Pancreas (tissue), 10 donors: ENCODE results near the gene MYPN. TPM values are rescaled to one million over a fixed set of nuclear protein-coding genes. Genes with fewer than 3 reads are reported as not detected.

Source experiments
- ATAC-seq, 4 donors: fragments of 200-7000 bp; cut with Tn5 transposase; one replicate each; pipeline versions ENCODE4 v1.8.0 to v1.9.1; 2020; ENCODE audit warnings: mild to moderate bottlenecking in 4 of 4, moderate library complexity in 4 of 4
- DNase-seq, 6 donors: peaks; one replicate each; pipeline ENCODE4 v3.0.0-alpha.2; 2020
- FAIRE-seq: peaks from 2 replicates; lab custom pipeline; 2012; peaks lifted over from hg19 to GRCh38; lab: Jason Lieb, UNC
- H3K27ac ChIP-seq, 4 donors: fragments of 200-600 bp; sonication (generic); 1 replicate in 3 of 4; 2 replicates in 1 of 4; pipeline versions ENCODE4 v1.5.0 to v1.8.0; 2020
- H3K27me3 ChIP-seq, 4 donors: fragments of 200-600 bp; one replicate each; pipeline ENCODE4 v1.8.0; 2021
- H3K36me3 ChIP-seq, 3 donors: fragments of 200-600 bp; sonication (generic) in 1 of 3; one replicate each; pipeline versions ENCODE4 v1.5.0 to v1.8.0; 2020 to 2021
- H3K4me1 ChIP-seq, 3 donors: fragments of 200-600 bp; one replicate each; pipeline ENCODE4 v1.8.0; 2021
- H3K4me3 ChIP-seq, 4 donors: fragments of 200-600 bp; sonication (generic) in 2 of 4; one replicate each; pipeline versions ENCODE4 v1.5.0 to v1.8.0; 2020 to 2021
- H3K9me3 ChIP-seq, 4 donors: fragments of 200-600 bp; one replicate each; pipeline ENCODE4 v1.8.0; 2021
- CTCF ChIP-seq, 4 donors: fragments of 200-600 bp; sonication (generic) in 3 of 4; IDR thresholded peaks; one replicate each; pipeline versions ENCODE4 v1.5.0 to v1.8.0; 2021; ENCODE audit warnings: antibody characterized with exemption in 4 of 4
- WGBS, 2 donors: extraction: QIAGEN DNeasy Blood & Tissue Kit; methylation state at CpG; one replicate each; pipeline ENCODE4 v1.1.7; 2013; 5-methylcytosine and 5-hydroxymethylcytosine counted together
- intact Hi-C, 3 donors: fragments of 100-400 bp; cut with DNase I; formaldehyde crosslinking; loops; one replicate each; pipeline versions ENCODE4 v1.11.1 to v1.14.2; 2022
- polyA plus RNA-seq, 2 donors: library from polyadenylated mRNA; stranded (reverse); fragments of 200-250 nt; gene quantifications; one replicate each; pipeline ENCODE4 v1.2.3, GENCODE V29; 2013
- total RNA-seq, 6 donors: library from RNA; stranded (reverse); fragmentation: NEBNext Ultra II Directional in 4 of 6; extraction: Animal tissue kit (Norgen Biotek cat#: 25700) in 4 of 6; gene quantifications; one replicate each; pipeline versions ENCODE4 v1.2.1 to v1.2.4, GENCODE V29; 2021 to 2023
- donor health status: healthy with polysubstance abuse.
- donor health status: DM: no; HTN: no; CAD: no; lungs with moderate emphysema.
- donor health status: DM: no; HTN: no; CAD: no.
- donor health status: control.
- donor health status: control.
- donor health status: Bipolar disorder and iron deficiency.
- donor health status: DM: yes; HTN: yes; CAD: no.
- donor health status: DM: no; HTN: no; CAD: no.
- donor health status: DM: no; HTN: no; CAD: no.
- donor health status: DM: yes; HTN: yes; CAD: no.

The MYPN gene
- total and polyA plus RNA-seq, 8 donors = 0.16 to 0.83 (median 0.37) TPM

DNA sequence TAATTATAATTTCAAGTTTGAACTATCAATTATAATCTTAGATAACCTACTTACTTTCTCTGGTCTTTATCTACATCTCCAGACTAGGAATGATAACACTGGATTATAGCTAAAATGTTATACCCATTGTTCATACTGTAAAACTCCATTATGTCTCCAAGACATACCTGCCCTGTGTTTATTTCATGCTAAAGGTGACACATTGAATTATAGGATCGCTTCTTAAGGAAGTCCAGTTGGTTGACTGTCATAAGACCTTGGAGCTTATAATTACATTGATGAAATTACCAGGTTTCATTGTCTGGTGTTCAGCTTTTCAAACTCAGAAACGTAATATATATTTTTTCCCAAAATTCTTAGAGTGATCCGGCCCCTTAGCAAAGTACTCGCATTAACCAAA, 18.7 kb upstream of the MYPN start:
- DNase-seq = no peak
- WGBS, 2 donors = 88 to 90% methylated on average over 4 of the region's 4 CpGs
- intact Hi-C loops = no loop called here
- Histone ChIP-seq H3K36me3 (no peaks in the 10 kb centered on the region), H3K4me3 (no peak overlapping the region), H3K27me3 (no peaks in the 10 kb centered on the region), H3K27ac (no peak overlapping the region), H3K4me1 (no peaks in the 10 kb centered on the region), H3K9me3 (no peaks in the 10 kb centered on the region)
- FAIRE-seq = no peak
- TF ChIP-seq CTCF (IDR thresholded peaks at IDR 0.05) = no peak
- no peak for ATAC-seq

DNA sequence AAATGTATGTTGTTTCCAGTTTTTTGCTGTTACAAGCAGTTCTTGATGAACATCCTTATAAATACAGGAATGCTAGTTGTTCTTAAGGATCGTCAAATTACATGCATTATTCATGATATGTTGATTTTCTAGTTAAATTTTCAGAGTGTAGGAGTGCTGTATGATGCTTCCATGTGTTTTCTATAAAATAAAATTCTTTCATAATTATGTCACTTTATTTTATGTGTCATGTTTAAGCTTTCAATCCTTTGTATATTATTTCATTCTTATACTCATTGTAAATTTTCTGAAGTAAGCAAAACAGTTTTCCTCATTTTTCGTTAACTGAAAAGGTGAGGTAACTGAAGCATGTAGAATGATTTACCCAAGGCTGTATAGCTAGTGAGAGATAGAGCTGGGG, 16.8 kb upstream of the MYPN start:
- DNase-seq (no peak), FAIRE-seq (no peak), ATAC-seq (no peak)
- no peaks in the 10 kb centered on the region for H3K36me3 ChIP-seq
- no peak overlapping the region for H3K4me3 ChIP-seq
- no peaks in the 10 kb centered on the region for H3K27me3 ChIP-seq
- no peak for TF ChIP-seq CTCF (IDR thresholded peaks at IDR 0.05)
- no peaks in the 10 kb centered on the region for H3K4me1 ChIP-seq
- WGBS, 2 donors = 94 to 98% methylated on average over 2 of the region's 2 CpGs
- intact Hi-C loops = no loop called here
- H3K9me3 ChIP-seq = no peaks in the 10 kb centered on the region
- no peak overlapping the region for H3K27ac ChIP-seq

DNA sequence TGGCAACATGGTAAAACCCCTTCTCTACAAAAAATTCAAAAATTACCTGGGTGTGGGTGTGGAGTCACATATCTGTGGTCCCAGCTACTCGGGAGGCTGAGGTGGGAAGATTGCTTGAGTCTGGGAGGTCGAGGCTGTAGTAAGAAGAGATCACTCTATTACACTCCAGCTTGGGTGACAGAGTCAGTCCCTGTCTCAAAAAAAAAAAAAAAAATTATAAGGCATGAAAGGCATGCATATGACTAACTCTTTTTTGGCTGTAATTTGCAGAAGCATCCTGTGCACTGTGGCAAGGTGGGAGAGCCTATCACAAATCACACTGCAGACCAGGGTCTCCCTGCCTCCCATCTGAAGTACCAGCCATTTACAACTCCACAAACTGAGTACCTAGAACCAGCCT, 14.1 kb upstream of the MYPN start:
- H3K4me3 ChIP-seq = no peak overlapping the region
- H3K27ac ChIP-seq = no peak overlapping the region
- H3K9me3 ChIP-seq = no peaks in the 10 kb centered on the region
- FAIRE-seq (no peak), ATAC-seq (no peak), DNase-seq (no peak)
- H3K4me1 ChIP-seq = no peaks in the 10 kb centered on the region
- intact Hi-C loops = no loop called here
- H3K36me3 ChIP-seq = no peaks in the 10 kb centered on the region
- WGBS, 2 donors = 81% methylated on average over 2 of the region's 2 CpGs
- no peak for TF ChIP-seq CTCF (IDR thresholded peaks at IDR 0.05)
- H3K27me3 ChIP-seq = no peaks in the 10 kb centered on the region

GRCh38 chr10:68096913-68097516, 12.3 kb upstream of the MYPN start:
- FAIRE-seq = peak; percentile 49

More at GRCh38 chr10:68096913-68097516, 12.3 kb upstream of the MYPN start:
- DNase-seq = peak in 4 of 6 donors; percentile 48 to 68 (median 57)
- Histone ChIP-seq H3K27ac (no peak overlapping the region), H3K4me3 (no peak overlapping the region), H3K9me3 (no peaks in the 10 kb centered on the region), H3K27me3 (no peaks in the 10 kb centered on the region), H3K4me1 (no peaks in the 10 kb centered on the region), H3K36me3 (no peaks in the 10 kb centered on the region)
- intact Hi-C loops = no loop called here
- TF ChIP-seq CTCF (IDR thresholded peaks at IDR 0.05) = no peak
- ATAC-seq = peak; percentile 93 to 98 (median 98)
- WGBS, 2 donors = 48 to 49% methylated on average over 4 of the region's 4 CpGs
